GM21529 (cell line): ENCODE measurements around the gene TRIM43B.
"Not testable (repeated sequence)": the region's sequence is repeated elsewhere in the genome, so short reads cannot be mapped to it uniquely, and the experiment has no call there.

Experiments
- ATAC-seq: cut with Tn5 transposase; IDR thresholded peaks from one replicate; pipeline ENCODE4 v1.9.1; 2021; ENCODE audit not compliant: unreplicated experiment

The TRIM43B gene

GRCh38 chr2:95484654-95485053 lies at the start of gene TRIM43B:
TSS of gene TRIM43B (minus strand) at chr2:95484754. CDS start at chr2:95482714, 2,040 bp downstream.
- ATAC-seq = not testable (repeated sequence)

GRCh38 chr2:95531254-95531771 lies 46.8 kb upstream of the TRIM43B start:
- ATAC-seq = peak; percentile 23

GRCh38 chr2:95530734-95531133 lies 46.2 kb upstream of the TRIM43B start:
- peak; percentile 59 for ATAC-seq

- peak; percentile 66 for ATAC-seq
These were observed 42.1 kb upstream of the TRIM43B start for GRCh38 chr2:95526360-95527341.

- ATAC-seq = no peak
These were observed 40.9 kb upstream of the TRIM43B start for GRCh38 chr2:95525294-95526035.

- no peak for ATAC-seq
These were observed 39.6 kb upstream of the TRIM43B start for GRCh38 chr2:95524195-95524594.

- no peak for ATAC-seq
These were observed 30.2 kb upstream of the TRIM43B start for GRCh38 chr2:95514718-95515117.

- ATAC-seq = not testable (repeated sequence)
These were observed 29.7 kb upstream of the TRIM43B start for GRCh38 chr2:95514226-95514625.

- no peak for ATAC-seq
These were observed 24.9 kb upstream of the TRIM43B start for GRCh38 chr2:95509408-95509807.

- ATAC-seq = no peak
These were observed 20.7 kb upstream of the TRIM43B start for GRCh38 chr2:95505222-95505621.

GRCh38 chr2:95500854-95501253 lies 16.3 kb upstream of the TRIM43B start:
- no peak for ATAC-seq

- ATAC-seq = not testable (repeated sequence)
These were observed 7.5 kb upstream of the TRIM43B start for GRCh38 chr2:95492076-95492475.

GRCh38 chr2:95475025-95475424 lies 9.5 kb downstream of the TRIM43B start:
- ATAC-seq = not testable (repeated sequence)

GRCh38 chr2:95467984-95468383 lies 16.6 kb downstream of the TRIM43B start:
- ATAC-seq = not testable (repeated sequence)

- not testable (repeated sequence) for ATAC-seq
These were observed 18.0 kb downstream of the TRIM43B start for GRCh38 chr2:95466572-95466971.

GRCh38 chr2:95463292-95463691 lies 21.3 kb downstream of the TRIM43B start:
- not testable (repeated sequence) for ATAC-seq

- not testable (repeated sequence) for ATAC-seq
These were observed 39.2 kb downstream of the TRIM43B start for GRCh38 chr2:95445317-95445716.

GRCh38 chr2:95442474-95443099 lies 42.0 kb downstream of the TRIM43B start:
- ATAC-seq = not testable (repeated sequence)

- ATAC-seq = not testable (repeated sequence)
These were observed 48.7 kb downstream of the TRIM43B start for GRCh38 chr2:95435872-95436209.

GRCh38 chr2:95435162-95435871 lies 49.2 kb downstream of the TRIM43B start:
- not testable (repeated sequence) for ATAC-seq
